Stimulated activated CD4-positive, alpha-beta T cell treated with anti-CD3 and anti-CD28 coated beads, Interleukin-4, amount 100 ng/mL, for 1 hour (primary cell): ENCODE data around the gene GBE1.
"Not testable (repeated sequence)": the region's sequence is repeated elsewhere in the genome, so short reads cannot be mapped to it uniquely, and the experiment has no call there.

ENCODE experiments used
- DNase-seq: peaks from one replicate; pipeline ENCODE4 v3.0.0-alpha.2; 2020

GBE1 gene

DNA sequence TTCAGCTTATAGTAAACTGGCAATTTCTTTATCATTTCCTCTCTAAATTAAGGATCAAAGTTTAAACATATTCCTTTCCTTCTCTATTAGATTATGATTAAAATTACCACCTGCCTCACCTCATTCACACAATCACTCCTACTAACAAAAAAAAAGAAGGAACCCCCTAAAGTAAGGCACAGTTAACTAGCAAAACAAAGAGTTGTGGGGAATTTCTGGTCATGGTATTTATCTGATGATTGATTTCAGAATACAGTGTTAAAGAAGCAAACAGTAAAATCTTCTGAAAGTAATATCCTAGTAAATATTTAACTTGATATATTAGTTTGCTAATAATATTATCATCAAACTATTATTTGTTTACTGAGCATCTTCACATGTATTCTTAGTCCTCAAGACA, 8.8 kb downstream of the GBE1 start:
- no peak for DNase-seq

DNA sequence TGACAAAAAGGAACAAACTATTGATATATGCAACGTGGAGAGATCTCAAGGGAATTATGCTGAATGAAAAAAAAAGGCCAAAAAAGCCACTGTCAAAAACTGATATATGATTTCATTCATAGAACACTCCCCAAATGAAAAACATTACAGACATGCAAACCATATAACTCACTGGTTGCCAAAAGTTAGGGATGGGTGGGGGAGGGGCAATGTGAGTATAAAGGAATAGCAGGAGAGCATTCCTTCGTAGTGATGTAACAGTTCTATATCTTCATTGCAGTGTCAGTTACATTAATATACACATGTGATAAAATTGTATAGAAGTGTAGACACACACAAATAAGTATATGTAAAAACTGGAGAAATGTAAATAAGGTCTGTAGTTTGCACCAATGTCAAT, 12.2 kb downstream of the GBE1 start:
- DNase-seq = no peak

DNA sequence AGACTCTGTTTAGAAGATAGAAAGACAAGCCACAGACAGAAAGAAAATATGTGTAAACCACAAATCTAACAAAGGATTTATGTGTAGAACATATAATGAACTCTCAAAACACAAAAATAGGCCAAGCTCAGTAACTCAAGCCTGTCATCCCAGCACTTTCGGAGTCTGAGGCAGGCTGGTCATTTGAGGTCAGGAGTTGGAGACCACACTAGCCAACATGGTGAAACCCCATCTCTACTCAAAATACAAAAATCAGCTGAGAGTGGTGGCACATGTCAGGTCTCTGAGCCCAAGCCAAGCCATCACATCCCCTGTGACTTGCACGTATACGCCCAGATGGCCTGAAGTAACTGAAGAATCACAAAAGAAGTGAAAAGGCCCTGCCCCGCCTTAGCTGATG, 14.2 kb downstream of the GBE1 start:
- not testable (repeated sequence) for DNase-seq

DNA sequence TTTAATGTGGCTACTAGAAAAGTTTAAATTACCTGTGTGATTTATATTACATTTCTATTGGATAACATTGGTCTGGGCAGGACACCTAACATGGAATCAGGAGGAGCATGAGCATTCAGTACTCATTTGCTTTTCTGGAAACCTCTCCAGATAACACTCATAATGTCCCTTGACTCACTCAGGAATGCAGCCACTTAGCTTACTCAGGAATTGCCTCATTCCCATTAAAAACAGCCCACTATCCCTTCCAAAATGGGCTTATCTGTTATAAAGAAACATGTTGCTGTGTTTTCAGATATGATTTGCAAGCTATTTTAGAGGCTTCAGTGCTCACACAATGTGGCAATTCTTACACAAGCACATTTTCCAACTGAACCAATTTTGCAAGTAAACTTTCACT, 17.1 kb downstream of the GBE1 start:
- no peak for DNase-seq

DNA sequence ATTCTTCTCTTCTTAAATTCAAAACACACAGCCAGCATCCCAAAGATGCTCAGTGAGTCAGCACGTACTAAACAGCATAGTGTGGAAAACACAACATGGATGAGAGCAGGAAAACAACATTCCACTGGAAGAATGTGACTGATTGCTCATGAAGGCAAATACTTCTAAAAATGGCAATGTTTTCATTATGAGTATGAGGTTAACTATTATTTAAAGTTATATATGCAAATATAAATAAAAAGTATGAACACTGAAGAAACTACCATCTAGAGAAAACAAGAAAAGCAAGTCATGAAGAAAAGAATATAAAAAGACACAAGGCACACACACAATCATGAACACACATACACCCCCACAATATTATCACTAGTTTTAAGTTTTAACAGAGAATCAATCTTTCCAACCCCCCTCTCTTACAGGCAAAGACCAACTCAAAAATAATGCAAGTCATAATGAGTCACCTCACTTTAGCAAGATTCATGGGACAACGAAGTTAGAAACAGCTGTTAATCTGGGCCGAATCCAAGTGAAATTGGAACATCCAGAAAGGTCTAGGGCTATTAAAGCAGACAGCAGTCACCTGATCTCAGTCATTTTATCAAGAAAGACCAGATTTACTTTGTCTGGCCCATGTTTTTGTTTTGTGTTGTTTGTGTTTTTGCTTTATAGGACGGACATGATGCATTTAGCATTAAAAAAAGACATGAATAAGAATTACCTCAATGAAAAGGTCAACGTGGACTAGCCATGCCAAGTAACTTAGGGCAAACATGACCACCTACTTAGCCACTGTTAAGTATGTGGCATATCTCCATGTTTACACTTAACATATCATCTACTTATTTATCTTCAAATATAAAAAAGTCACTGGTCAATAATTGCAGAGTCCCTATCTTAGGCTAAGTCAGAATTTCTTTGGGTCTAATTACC, 18.1 kb downstream of the GBE1 start:
- DNase-seq = no peak

DNA sequence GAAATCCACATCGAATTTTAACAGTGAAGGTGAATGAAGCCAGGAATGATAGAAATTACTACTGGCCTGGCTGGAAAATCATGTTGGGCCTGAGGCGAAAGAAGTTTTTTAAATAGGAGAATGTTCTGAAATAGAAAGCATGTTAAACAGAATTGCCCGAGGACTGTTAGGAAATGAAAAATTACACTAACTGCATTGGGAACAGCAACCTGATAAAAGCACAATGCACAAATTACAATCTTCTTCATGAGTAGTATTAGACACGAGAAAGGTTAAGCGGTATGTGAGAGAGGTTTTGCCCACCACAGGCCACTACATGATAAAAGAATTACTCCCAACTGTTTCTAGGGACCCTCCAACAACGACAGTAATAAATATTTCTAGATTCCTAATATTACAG, 18.9 kb downstream of the GBE1 start:
- no peak for DNase-seq

DNA sequence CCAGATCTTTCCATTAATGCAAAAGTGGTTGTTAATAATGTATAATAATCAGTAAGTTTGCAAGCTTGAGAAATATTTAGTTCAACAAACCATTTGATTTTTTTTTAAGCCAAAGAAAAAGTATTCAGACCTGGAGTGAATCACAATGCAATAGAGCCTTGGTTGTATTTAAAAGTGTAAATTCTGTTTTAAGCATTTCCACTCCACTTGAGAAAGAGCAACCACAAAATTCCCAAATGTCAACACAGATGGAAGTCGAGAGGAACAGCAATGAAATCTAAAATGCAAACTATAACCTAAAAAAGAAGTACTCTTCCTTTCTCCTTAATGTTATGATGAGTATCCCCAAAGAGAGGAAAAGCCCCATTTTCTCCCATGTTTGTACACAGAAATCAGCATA, 20.2 kb downstream of the GBE1 start:
- no peak for DNase-seq

DNA sequence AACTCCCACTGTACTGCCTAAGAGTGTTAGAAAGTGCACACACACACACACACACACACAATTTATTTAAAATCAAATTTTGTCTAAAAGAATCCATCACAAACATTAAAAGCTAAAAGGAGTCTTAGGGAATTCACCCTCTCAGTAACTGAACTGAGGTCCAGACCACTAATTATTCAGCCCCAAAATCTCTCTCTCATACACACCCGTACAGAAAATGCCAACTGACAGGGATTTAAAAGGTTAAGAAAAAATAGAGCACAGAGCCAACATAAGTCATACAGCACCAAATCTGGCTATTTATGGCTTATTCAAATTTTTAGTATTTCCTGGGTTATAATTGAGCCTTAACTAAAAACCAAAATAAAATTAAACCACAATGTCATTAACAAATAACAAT, 20.7 kb downstream of the GBE1 start:
- DNase-seq = no peak

DNA sequence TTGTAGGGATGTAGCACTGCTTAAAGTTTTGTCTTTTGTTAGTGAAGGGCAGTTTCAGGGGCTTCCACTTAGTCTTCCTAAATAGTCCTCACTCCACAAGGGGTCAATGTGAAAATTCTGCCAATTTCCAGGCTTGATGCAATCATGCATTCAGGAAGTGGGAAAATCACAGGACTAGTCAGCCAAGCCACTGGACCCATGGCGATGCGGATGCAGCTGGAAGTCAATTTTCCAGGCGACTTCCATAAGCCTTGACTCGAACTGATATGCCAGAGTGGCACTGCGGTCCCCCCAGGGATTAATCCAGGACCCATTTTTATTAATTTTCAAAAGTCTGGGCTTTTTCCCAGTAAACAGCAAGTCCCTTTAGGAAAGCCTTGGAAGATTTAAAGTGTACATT, 26.1 kb downstream of the GBE1 start:
- DNase-seq = no peak

DNA sequence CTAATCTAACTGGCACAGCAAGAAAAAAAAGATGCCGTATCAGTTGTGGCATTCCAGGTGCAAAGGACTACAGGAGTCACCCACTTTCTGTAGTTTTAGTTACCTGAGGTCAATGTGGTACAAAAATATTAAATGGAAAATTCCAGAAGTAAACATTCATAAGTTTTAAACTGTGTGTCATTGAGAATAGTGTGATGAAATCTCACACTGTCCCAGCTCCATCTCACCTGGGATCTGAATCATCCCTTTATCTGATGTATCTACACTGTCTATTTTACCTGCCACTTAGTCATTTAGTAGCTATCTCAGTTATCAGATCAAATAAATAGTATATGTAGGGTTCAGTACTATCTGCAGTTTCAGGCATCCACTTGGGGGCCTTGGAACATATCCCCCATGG, 26.7 kb downstream of the GBE1 start:
- DNase-seq = no peak

DNA sequence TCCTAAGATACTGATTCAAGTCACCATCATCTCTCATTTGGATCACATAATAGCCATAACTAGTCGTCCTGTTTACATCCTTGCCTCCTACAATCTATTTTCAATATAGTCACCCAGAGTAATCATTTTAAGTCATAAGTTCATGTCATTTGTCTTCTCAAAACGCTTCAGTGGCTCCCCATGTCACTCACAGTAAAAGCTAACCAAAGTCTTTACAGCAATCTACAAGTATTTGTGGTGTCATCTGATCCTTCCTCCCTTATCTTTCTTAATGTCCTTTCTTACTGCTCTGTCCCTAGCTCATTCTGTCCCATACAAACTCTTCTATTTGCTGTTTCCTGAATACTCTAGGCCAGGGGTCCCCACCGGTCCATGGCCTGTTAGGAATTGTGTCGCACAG, 28.8 kb downstream of the GBE1 start:
- no peak for DNase-seq

DNA sequence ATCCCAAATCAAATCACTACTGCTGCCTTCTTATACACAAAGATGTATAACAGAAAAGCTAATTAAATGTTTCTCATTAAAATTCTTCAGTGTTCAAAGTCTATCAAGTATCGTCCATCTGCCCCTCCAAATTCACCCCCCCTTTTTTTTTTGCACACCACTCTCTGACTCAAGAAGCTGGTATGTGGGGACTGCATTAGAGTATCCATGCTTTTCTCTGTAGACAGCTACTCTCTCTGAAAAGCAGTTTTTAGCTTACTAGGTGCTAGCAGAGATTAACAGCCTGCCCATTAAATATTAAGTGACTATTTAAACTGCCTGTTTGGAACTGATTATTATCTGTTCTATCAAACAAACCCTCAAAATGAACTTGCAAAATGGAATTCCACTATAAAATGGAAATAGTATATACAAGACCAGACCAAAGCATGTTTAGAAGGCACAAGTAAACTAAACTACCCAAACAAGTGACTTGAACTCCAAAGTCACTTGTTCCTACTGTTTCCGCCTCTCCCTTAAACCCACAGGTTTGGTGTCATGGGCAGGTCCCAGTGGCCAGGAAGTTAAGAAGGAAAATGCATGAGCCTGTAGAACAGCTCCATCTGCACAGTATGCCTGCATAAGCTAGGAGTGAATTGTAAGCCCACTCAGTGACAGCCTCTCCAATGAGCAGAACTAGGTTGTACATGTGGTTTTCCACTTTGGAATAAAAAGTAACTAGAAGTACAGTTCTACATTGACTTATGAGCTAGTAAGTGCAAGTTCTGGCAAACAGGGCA, 32.5 kb downstream of the GBE1 start:
- DNase-seq = no peak

DNA sequence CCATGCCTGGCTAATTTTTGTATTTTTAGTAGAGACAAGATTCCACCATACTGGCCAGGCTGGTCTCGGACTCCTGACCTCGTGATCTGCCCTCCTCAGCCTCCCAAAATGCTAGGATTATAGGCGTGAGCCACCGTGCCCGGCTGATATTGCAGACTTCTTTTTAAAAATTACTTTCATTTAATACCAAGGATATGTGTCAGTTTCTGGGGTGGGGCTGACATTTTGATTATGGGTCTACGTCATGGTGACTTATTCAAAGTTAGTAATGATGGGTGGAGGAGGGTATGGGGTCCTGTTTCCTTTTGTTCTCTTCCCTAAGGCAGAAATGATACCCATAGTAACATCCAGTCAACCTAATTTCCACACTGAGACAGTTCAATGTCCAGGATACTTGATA, 34.7 kb downstream of the GBE1 start:
- DNase-seq = no peak

DNA sequence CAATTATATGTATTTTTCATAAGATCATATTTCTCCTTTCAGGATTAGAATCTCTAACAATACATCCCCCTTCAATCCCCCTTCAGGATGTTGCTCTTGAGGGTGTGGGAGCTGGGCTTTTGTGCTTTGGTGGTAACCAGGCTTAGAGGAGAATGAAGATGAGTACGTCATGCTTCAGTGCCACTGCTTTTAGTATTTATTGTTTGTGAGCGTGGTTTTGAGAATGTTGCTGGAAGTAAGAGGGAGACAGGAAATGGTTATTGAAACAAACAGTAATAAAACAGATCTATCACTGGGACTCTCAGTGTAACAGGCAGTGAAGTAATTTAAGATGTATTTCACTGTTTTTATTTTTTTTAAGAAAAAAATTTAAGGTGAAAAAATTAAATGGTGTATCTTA, 35.3 kb downstream of the GBE1 start:
- DNase-seq = no peak

DNA sequence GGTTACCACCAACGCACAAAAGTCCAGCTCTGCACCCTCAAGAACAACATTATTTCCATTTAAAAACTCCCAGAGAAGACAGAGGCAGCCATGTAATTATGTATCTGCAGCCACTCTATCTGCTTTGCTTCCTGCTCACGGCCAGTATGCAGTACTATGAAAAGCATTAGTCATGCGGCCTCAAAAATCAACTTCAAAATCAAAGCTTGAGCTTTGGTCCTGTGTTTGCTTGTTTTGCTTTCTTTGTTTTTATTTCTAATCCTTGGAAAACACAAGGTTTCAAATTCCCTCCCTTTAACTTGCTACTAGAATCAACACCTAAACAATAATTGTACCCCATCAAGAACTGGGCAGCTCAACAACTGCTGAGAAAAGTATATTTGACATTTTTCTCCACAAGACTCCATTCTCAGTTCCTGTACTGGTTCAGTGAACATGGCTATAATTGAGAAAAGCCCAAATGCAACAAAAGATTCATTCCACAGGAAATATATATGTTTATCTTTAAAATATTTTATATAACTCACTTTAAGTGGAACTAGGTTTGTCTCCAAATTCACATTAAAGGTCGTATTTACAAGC, 37.6 kb downstream of the GBE1 start:
- DNase-seq = no peak

DNA sequence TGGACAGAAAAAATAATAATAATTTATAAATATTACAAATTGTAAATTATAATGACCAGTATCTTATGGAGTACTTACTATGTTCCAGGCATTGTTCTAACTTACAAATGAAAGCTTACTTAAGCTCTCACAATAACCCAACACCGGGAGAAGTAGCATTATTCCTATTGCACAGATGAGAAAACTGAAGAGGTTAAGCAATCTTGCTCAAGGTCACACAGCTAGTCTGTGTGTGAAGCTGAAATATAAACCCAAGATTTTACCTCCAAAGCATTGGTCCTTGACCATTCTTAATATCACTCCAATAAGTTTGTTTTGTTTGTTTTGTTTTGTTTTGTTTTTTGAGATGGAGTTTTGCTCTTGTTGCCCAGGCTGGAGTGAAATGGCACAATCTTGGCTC, 43.1 kb downstream of the GBE1 start:
- no peak for DNase-seq

DNA sequence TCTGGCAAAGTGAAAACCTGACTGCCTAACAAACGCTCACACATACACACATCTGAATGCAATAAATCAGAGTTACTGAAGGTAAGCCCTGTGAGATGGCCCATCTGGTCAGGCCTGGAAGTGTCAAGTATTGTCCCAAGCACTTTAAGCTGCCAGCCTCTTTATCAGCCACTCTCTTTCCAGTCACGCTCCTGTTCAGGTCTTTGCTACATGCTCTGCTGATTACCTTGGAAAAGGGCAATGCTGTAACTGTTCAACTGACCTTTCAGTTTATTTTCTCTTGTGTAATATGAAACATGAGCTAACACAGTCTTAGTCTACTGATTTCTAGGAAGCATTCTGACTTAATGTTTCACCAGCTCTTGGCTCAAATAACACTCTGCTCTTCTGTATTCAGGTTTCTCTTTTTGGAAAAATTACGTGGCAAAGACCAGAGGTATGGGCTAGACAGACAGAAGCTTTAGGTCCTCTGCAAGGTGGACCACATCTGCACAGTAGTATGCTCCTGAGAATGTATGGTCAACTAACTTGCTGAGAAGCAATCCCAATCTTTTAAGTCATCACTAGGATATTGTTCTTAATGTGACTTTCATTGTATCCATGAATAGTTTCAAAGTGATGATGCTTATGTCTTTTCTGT, 44.5 kb downstream of the GBE1 start:
- DNase-seq = no peak

DNA sequence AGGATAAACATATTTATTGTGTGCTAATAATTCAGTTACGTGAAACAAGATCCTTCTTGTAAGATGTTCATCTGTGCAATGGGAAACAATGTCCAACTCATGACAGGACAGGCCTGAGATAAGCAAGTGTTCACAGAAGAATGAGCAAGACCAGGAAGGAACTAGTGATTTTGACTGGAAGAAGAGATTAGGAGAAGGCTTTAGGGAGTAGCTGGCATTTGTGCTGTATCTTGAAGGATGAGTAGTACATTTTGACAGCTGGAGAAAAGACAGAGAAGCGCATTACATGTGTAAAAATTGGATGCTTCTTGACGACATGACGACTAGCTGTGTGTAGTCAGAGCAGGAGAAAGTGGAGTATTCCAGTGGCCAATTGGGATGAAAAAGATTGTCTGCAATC, 48.4 kb downstream of the GBE1 start:
- DNase-seq = no peak

DNA sequence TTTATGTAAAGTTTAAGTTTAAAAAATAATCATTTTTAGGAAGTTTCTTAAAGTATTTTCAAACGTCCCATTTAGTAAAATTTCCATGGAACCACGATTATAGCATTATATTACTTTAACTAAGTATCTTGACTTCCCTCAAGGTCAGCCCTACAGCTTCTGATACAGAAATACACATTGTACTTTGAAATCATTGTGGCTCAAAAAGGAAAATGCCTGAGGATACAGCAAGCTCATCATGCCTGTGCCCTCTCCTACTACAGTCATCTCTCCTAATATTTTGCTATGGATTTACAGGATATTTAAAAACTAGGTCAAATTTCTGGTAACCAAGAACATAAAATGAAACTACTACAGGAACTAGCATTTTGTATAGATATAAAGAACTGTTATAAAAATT, 51.8 kb downstream of the GBE1 start:
- DNase-seq = no peak

DNA sequence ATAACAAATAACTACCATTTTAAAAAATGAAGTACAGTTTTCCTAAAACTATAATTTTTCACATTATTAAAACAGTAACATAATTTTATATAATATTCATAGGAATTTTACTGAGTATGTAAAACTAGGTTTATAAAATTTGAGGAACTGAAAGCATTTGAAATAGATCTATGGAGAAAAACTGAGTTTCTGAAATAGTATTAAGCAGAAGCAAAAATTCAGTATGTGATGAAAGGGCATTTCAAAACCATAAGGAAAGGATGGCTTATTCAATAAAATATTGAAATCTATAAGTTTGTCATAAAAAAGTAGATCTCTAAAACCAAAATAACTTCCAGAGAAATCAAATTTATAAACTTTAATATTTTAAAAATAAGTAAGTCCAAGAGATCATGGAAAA, 53.4 kb downstream of the GBE1 start:
- DNase-seq = no peak

DNA sequence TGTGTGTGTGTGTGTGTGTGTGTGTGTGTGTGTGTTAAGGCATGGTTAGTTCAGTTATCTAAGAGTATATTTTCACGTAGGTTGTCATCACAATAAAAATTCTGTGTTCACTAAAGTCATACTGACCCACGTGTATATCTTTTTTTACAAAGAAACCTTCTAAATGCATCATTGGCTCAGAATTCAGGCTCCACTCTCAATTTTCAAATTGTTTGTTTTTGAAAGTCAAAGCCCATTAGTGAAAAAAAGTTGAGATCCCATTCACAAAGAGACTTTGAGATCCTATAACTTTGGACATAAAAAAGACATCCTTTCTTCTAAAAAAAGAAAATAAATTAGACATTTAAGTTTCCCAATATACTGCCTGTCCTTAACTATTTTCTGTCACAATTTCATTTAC, 59.3 kb downstream of the GBE1 start:
- no peak for DNase-seq

DNA sequence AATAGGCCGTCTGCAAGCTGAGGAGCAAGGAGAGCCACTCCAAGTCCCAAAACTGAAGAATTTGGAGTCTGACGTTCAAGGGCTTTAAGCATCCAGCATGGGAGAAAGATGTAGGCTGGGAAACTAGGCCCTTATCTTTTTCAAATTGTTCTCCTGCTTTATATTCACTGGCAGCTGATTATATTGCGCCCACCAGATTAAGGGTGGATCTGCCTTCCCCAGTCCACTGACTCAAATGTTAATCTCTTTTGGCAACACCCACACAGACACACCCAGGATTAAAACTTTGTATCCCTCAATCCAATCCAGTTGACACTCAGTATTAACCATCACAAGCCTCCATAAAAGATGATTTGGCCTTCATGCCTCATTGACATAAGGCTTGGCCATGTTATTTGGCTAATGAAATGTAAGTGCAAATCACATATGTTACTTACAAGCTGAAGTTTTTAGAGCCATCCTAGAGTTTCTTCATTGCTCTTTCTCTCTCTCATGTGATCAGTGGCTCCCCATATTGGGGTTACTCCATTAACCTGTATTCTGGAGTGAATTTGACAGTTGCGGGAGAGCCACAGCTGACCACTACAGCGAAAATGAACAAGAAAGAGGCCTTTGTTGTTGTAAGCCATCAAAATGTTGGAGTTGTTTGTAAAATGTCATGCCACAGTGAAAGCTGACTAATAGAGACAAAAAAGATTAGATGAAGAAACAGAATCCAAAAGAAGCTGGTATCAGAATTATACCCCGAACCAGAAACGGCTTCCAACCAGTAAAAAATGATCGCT, 61.7 kb downstream of the GBE1 start:
- no peak for DNase-seq

DNA sequence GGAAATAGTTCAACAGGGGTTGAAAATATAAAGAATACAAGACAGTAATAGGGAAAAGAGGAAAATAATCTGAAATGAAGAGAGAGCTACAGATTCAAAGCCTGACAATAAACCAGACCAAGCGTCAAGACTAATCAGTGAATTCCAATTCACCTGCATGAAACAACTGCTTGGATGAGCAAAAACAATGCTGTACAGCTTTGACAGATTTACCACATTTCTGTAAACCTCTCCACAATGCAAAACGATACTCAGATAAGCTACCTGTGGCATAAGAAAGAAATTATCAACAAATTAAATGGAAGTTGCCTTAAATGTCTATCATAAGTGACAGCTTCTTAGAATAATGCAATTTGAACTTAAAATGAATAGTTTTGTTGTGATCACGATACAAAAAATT, 65.4 kb downstream of the GBE1 start:
- no peak for DNase-seq
